ENCODE results near the gene BRMS1.
"Not testable (repeated sequence)": the region's sequence is repeated elsewhere in the genome, so short reads cannot be mapped to it uniquely, and the experiment has no call there.

BRMS1 gene

GRCh38 chr11:66363187-66363601 lies 18.3 kb upstream of the BRMS1 start:
- DNase-seq = no peak

- no peak for DNase-seq
Observed at GRCh38 chr11:66362481-66363147, 17.7 kb upstream of the BRMS1 start.

- DNase-seq = no peak
Observed at GRCh38 chr11:66361502-66361941, 16.6 kb upstream of the BRMS1 start.

- no peak for DNase-seq
Observed at GRCh38 chr11:66360406-66361073, 15.6 kb upstream of the BRMS1 start.

GRCh38 chr11:66359662-66360087 lies 14.8 kb upstream of the BRMS1 start:
- DNase-seq = no peak

- not testable (repeated sequence) for DNase-seq
Observed at GRCh38 chr11:66350560-66351235, 5.8 kb upstream of the BRMS1 start.

- no peak for DNase-seq
Observed at GRCh38 chr11:66349084-66349386, 4.1 kb upstream of the BRMS1 start.

- DNase-seq = peak; percentile 72 to 83
Observed at GRCh38 chr11:66347425-66348276, 2.7 kb upstream of the BRMS1 start, which contains the start of gene B4GAT1. Gene B4GAT1 (minus strand): TSS chr11:66347629. CDS start chr11:66347545, 84 bp downstream.

GRCh38 chr11:66346476-66347424 lies 1.8 kb upstream of the BRMS1 start:
- no peak for DNase-seq

- no peak for DNase-seq
Observed at GRCh38 chr11:66345316-66345649, 379 bp upstream of the BRMS1 start.

- DNase-seq = no peak
Observed at GRCh38 chr11:66343176-66343575, 1.7 kb downstream of the BRMS1 start.

- no peak for DNase-seq
Observed at GRCh38 chr11:66341502-66342126, 3.3 kb downstream of the BRMS1 start.

- no peak for DNase-seq
Observed at GRCh38 chr11:66340596-66341501, 4.1 kb downstream of the BRMS1 start.

GRCh38 chr11:66339686-66340483 lies 5.0 kb downstream of the BRMS1 start:
- no peak for DNase-seq

- no peak for DNase-seq
Observed at GRCh38 chr11:66339162-66339675, 5.7 kb downstream of the BRMS1 start.

- DNase-seq = no peak
Observed at GRCh38 chr11:66338276-66339161, 6.4 kb downstream of the BRMS1 start.

GRCh38 chr11:66337103-66337899 lies 7.6 kb downstream of the BRMS1 start:
- no peak for DNase-seq

Measured in hippocampal formation (tissue), 2 donors.